ENCODE measurements around the gene UBE2G2. TPM values are rescaled to one million over a fixed set of nuclear protein-coding genes. Genes with fewer than 3 reads are reported as not detected.

The UBE2G2 gene
- total RNA-seq, 4 donors from 2014 or later: 95.8 to 187 (median 103) TPM

- no peak for DNase-seq (ENCODE audit: low spot score)
- no peak for TF ChIP-seq CTCF (IDR thresholded peaks at IDR 0.05)
- no peak for ATAC-seq (ENCODE audit: low FRiP score)
Measured at GRCh38 chr21:44847261-44848056, 45.8 kb upstream of the UBE2G2 start.

GRCh38 chr21:44846485-44847260 lies 45.1 kb upstream of the UBE2G2 start:
- TF ChIP-seq CTCF (IDR thresholded peaks at IDR 0.05): no peak
- DNase-seq (ENCODE audit: low spot score): no peak
- ATAC-seq (ENCODE audit: low FRiP score): peak; percentile 53

- no peak for TF ChIP-seq CTCF (IDR thresholded peaks at IDR 0.05)
- no peak for ATAC-seq (ENCODE audit: low FRiP score)
- no peak for DNase-seq (ENCODE audit: low spot score)
Measured at GRCh38 chr21:44846224-44846484, 44.5 kb upstream of the UBE2G2 start.

- ATAC-seq (ENCODE audit: low FRiP score): peak; percentile 75
- no peak for TF ChIP-seq CTCF (IDR thresholded peaks at IDR 0.05)
Measured at GRCh38 chr21:44845418-44846223, 44.0 kb upstream of the UBE2G2 start.

GRCh38 chr21:44844256-44844655 lies 42.6 kb upstream of the UBE2G2 start:
- no peak for ATAC-seq (ENCODE audit: low FRiP score)
- TF ChIP-seq CTCF (IDR thresholded peaks at IDR 0.05): no peak
- DNase-seq (ENCODE audit: low spot score): no peak

More at GRCh38 chr21:44845418-44846223, 44.0 kb upstream of the UBE2G2 start:
- DNase-seq (ENCODE audit: low spot score): peak; percentile 46

- TF ChIP-seq CTCF (IDR thresholded peaks at IDR 0.05): no peak
- no peak for DNase-seq (ENCODE audit: low spot score)
Measured at GRCh38 chr21:44842721-44843445, 41.3 kb upstream of the UBE2G2 start.

More at GRCh38 chr21:44842721-44843445, 41.3 kb upstream of the UBE2G2 start:
- ATAC-seq (ENCODE audit: low FRiP score): no peak

All from omental fat pad (tissue), 4 donors.